SKM-1 treated with dmso at 0.1 percent for 144 hours (cell line): Measurements from ENCODE around the gene CDR2.
"Not testable (repeated sequence)": the region's sequence is repeated elsewhere in the genome, so short reads cannot be mapped to it uniquely, and the experiment has no call there.

Experiments used
- DNase-seq: peaks from one replicate; lab custom pipeline; 2025; ENCODE audit not compliant: unreplicated experiment; lab: John Stamatoyannopoulos, UW

Gene CDR2

GRCh38 chr16:22379656-22380055 lies 5.2 kb upstream of the CDR2 start:
- DNase-seq = no peak

- DNase-seq = no peak
These were observed 1.7 kb upstream of the CDR2 start for GRCh38 chr16:22375963-22376640.

- DNase-seq = no peak
These were observed 921 bp upstream of the CDR2 start for GRCh38 chr16:22375117-22375962.

GRCh38 chr16:22373662-22374310 lies 633 bp downstream of the CDR2 start:
- no peak for DNase-seq

GRCh38 chr16:22372882-22373661 lies 1.3 kb downstream of the CDR2 start:
- DNase-seq = no peak

GRCh38 chr16:22370038-22370820 lies 4.2 kb downstream of the CDR2 start:
- no peak for DNase-seq

GRCh38 chr16:22369221-22369811 lies 5.1 kb downstream of the CDR2 start:
- peak; percentile 42 for DNase-seq

- not testable (repeated sequence) for DNase-seq
These were observed 6.1 kb downstream of the CDR2 start for GRCh38 chr16:22368200-22368826.

GRCh38 chr16:22366889-22367288 lies 7.5 kb downstream of the CDR2 start:
- no peak for DNase-seq

GRCh38 chr16:22366371-22366770 lies 8.0 kb downstream of the CDR2 start:
- DNase-seq = no peak

- no peak for DNase-seq
These were observed 10.2 kb downstream of the CDR2 start for GRCh38 chr16:22364241-22364640.

GRCh38 chr16:22360963-22361659 lies 13.3 kb downstream of the CDR2 start:
- DNase-seq = no peak

- no peak for DNase-seq
These were observed 14.7 kb downstream of the CDR2 start for GRCh38 chr16:22359679-22360078.

- DNase-seq = no peak
These were observed 16.4 kb downstream of the CDR2 start for GRCh38 chr16:22358000-22358399.

- DNase-seq = no peak
These were observed 16.8 kb downstream of the CDR2 start for GRCh38 chr16:22357635-22357971.

GRCh38 chr16:22356930-22357634 lies 17.3 kb downstream of the CDR2 start:
- DNase-seq = no peak

- DNase-seq = no peak
These were observed 18.9 kb downstream of the CDR2 start for GRCh38 chr16:22355487-22355908.

- peak; percentile 63 for DNase-seq
These were observed 20.4 kb downstream of the CDR2 start for GRCh38 chr16:22353933-22354541.
